ENCODE data around the gene KCTD19. TPM values are rescaled to one million over a fixed set of nuclear protein-coding genes. Genes with fewer than 3 reads are reported as not detected.

KCTD19 gene
- total RNA-seq, 1 donor from 2014 or later, result 1.3 TPM

- H3K4me3 Mint-ChIP-seq, result peak overlapping the region; percentile 85
- DNase-seq (ENCODE audit: low read depth, low spot score), result no peak
- H3K27ac Mint-ChIP-seq (ENCODE audit: unreplicated experiment), result no peak overlapping the region
- no peaks in the 10 kb centered on the region for H3K9me3 Mint-ChIP-seq
- H3K4me1 Mint-ChIP-seq, result peaks cover 34% of the 10 kb centered on the region
- peaks cover 37% of the 10 kb centered on the region for H3K27me3 Mint-ChIP-seq (ENCODE audit: low read depth)
- TF ChIP-seq, protein P1, sequence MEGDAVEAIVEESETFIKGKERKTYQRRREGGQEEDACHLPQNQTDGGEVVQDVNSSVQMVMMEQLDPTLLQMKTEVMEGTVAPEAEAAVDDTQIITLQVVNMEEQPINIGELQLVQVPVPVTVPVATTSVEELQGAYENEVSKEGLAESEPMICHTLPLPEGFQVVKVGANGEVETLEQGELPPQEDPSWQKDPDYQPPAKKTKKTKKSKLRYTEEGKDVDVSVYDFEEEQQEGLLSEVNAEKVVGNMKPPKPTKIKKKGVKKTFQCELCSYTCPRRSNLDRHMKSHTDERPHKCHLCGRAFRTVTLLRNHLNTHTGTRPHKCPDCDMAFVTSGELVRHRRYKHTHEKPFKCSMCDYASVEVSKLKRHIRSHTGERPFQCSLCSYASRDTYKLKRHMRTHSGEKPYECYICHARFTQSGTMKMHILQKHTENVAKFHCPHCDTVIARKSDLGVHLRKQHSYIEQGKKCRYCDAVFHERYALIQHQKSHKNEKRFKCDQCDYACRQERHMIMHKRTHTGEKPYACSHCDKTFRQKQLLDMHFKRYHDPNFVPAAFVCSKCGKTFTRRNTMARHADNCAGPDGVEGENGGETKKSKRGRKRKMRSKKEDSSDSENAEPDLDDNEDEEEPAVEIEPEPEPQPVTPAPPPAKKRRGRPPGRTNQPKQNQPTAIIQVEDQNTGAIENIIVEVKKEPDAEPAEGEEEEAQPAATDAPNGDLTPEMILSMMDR (conservative IDR thresholded peaks at IDR 0.05), result no peak
- H3K36me3 Mint-ChIP-seq (ENCODE audit: low read depth), result no peaks in the 10 kb centered on the region
Observed at GRCh38 chr16:67246756-67247191, 79.8 kb downstream of the KCTD19 start.

- Mint-ChIP-seq H3K27me3 (ENCODE audit: low read depth) (peaks cover 34% of the 10 kb centered on the region), H3K4me3 (peak overlapping the region; percentile 85), H3K4me1 (peaks cover 38% of the 10 kb centered on the region), H3K9me3 (no peaks in the 10 kb centered on the region), H3K36me3 (ENCODE audit: low read depth) (no peaks in the 10 kb centered on the region), H3K27ac (ENCODE audit: unreplicated experiment) (no peak overlapping the region)
- TF ChIP-seq, protein P1 (conservative IDR thresholded peaks at IDR 0.05), result peak; percentile 41
- peak; percentile 82 for DNase-seq (ENCODE audit: low read depth, low spot score)
Observed at GRCh38 chr16:67246081-67246755, 80.3 kb downstream of the KCTD19 start.

DNA sequence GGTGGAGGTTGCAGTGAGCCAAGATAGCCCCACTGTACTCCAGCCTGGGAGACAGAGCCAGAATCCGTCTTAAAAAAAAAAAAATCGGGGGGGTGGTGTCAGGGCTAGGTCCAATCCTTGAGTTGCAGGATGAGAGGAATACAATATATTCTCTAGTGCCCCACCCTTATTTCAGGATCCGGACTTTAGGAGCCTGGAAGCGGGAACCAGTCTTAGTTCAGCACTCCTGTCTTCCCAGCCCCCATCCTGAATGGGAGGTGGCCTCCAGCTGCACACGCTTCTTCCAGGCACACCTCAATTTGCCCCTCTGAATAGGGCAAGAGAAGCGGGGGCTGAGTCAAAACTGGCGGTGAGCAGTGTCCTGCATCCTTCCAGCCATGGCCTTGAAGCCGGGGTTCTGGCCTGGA, 80.9 kb downstream of the KCTD19 start:
- Mint-ChIP-seq H3K27me3 (ENCODE audit: low read depth) (peaks cover 30% of the 10 kb centered on the region), H3K4me1 (peaks cover 39% of the 10 kb centered on the region), H3K4me3 (peak overlapping the region; percentile 85), H3K27ac (ENCODE audit: unreplicated experiment) (no peak overlapping the region), H3K36me3 (ENCODE audit: low read depth) (no peaks in the 10 kb centered on the region), H3K9me3 (no peaks in the 10 kb centered on the region)
- TF ChIP-seq, protein P1 (conservative IDR thresholded peaks at IDR 0.05), result no peak
- DNase-seq (ENCODE audit: low read depth, low spot score), result no peak

DNA sequence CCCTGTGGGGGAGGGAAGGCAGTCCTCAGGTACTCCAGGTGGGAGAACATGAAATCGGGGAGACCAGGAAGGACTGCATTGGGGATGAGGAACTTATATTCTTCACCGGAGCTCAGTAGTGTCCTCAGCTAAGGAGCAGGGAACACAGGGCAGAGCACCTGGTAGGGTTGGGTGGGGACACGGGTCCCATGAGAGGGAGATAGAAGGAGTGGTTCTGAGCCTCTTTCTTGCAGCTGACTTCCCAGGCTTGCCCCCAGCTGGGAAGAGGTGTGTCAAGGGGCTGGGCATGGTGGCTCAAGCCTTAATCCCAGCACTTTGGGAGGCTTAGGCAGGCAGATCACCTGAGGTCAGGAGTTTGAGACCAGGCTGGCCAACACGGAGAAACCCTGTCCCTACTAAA, 81.4 kb downstream of the KCTD19 start:
- DNase-seq (ENCODE audit: low read depth, low spot score), result no peak
- TF ChIP-seq, protein P1 (conservative IDR thresholded peaks at IDR 0.05), result no peak
- no peaks in the 10 kb centered on the region for H3K36me3 Mint-ChIP-seq (ENCODE audit: low read depth)
- peaks cover 37% of the 10 kb centered on the region for H3K4me1 Mint-ChIP-seq
- H3K9me3 Mint-ChIP-seq, result no peaks in the 10 kb centered on the region
- peak overlapping the region; percentile 85 for H3K4me3 Mint-ChIP-seq
- H3K27ac Mint-ChIP-seq (ENCODE audit: unreplicated experiment), result no peak overlapping the region
- peaks cover 25% of the 10 kb centered on the region for H3K27me3 Mint-ChIP-seq (ENCODE audit: low read depth)

DNA sequence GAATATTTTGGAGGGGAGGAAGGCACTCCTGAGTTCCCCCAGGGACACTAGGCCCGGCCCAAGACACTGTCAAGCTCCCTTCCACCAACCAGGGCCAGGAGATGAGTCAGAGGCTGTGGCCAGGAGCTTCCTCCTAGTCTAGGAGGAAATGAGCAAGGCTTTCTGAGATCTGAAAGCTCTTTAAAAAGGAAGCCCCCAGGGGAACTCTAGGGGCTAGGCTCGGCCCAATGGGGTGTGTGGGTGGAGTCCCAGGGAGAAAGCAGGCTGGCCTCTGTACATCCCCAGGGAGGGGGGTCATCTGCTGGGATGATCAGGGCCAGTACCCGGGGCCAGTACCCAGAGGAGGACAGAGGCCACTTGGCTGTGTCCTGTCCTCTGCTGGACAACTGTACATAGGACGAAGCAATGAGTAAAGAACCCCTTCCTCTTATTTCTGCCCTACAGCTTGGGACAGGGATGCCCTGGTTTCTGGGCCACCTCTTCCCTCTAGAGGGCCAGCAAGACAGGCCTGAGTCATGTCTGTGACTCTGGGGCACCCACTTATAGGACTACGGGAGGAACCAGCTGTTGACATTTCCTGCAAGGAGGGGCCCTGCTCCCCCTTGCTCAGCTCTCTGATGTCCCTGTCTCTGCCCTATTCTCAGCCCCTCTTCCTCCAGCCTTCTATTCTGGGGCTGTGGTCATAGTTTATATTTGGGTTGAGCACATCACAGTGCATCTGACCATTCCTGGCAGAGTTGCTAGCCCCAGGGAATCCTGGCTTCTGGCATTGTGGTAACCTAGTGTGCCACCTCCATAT, 82.0 kb downstream of the KCTD19 start:
- Mint-ChIP-seq H3K4me1 (peaks cover 31% of the 10 kb centered on the region), H3K27me3 (ENCODE audit: low read depth) (peaks cover 19% of the 10 kb centered on the region), H3K4me3 (peak overlapping the region; percentile 85), H3K9me3 (no peaks in the 10 kb centered on the region), H3K27ac (ENCODE audit: unreplicated experiment) (no peak overlapping the region), H3K36me3 (ENCODE audit: low read depth) (no peaks in the 10 kb centered on the region)
- TF ChIP-seq, protein P1 (conservative IDR thresholded peaks at IDR 0.05), result no peak
- DNase-seq (ENCODE audit: low read depth, low spot score), result no peak
